Measurements from ENCODE around the gene TMEM60.
"Not testable (repeated sequence)": the region's sequence is repeated elsewhere in the genome, so short reads cannot be mapped to it uniquely, and the experiment has no call there.

Gene TMEM60

GRCh38 chr7:77837275-77837674 is 39.0 kb upstream of the TMEM60 start:
- no peak for TF ChIP-seq CTCF (conservative IDR thresholded peaks at IDR 0.05; ENCODE audit: low read depth, low read length)
- no peak for DNase-seq (ENCODE audit: low read depth)
- no peak overlapping the region for H3K4me3 ChIP-seq (ENCODE audit: low read depth, low read length)

- DNase-seq (ENCODE audit: low read depth); H3K4me3 ChIP-seq (ENCODE audit: low read depth, low read length): not testable (repeated sequence)
Observed at GRCh38 chr7:77836425-77836824, 38.2 kb upstream of the TMEM60 start.

- TF ChIP-seq CTCF (conservative IDR thresholded peaks at IDR 0.05; ENCODE audit: low read depth, low read length), result no peak
- DNase-seq (ENCODE audit: low read depth), result no peak
Observed at GRCh38 chr7:77833136-77833535, 34.9 kb upstream of the TMEM60 start.

GRCh38 chr7:77831953-77832352 is 33.7 kb upstream of the TMEM60 start:
- no peak for TF ChIP-seq CTCF (conservative IDR thresholded peaks at IDR 0.05; ENCODE audit: low read depth, low read length)
- DNase-seq (ENCODE audit: low read depth), result no peak
- H3K4me3 ChIP-seq (ENCODE audit: low read depth, low read length), result no peak overlapping the region

More at GRCh38 chr7:77833136-77833535, 34.9 kb upstream of the TMEM60 start:
- H3K4me3 ChIP-seq (ENCODE audit: low read depth, low read length), result no peak overlapping the region

GRCh38 chr7:77831481-77831880 is 33.2 kb upstream of the TMEM60 start:
- no peak for TF ChIP-seq CTCF (conservative IDR thresholded peaks at IDR 0.05; ENCODE audit: low read depth, low read length)
- DNase-seq (ENCODE audit: low read depth), result no peak
- H3K4me3 ChIP-seq (ENCODE audit: low read depth, low read length), result no peak overlapping the region

GRCh38 chr7:77830649-77831355 is 32.6 kb upstream of the TMEM60 start:
- no peak overlapping the region for H3K4me3 ChIP-seq (ENCODE audit: low read depth, low read length)

GRCh38 chr7:77827999-77828398 is 29.8 kb upstream of the TMEM60 start:
- H3K4me3 ChIP-seq (ENCODE audit: low read depth, low read length), result no peak overlapping the region
- no peak for DNase-seq (ENCODE audit: low read depth)
- TF ChIP-seq CTCF (conservative IDR thresholded peaks at IDR 0.05; ENCODE audit: low read depth, low read length), result no peak

More at GRCh38 chr7:77830649-77831355, 32.6 kb upstream of the TMEM60 start:
- DNase-seq (ENCODE audit: low read depth), result no peak
- no peak for TF ChIP-seq CTCF (conservative IDR thresholded peaks at IDR 0.05; ENCODE audit: low read depth, low read length)
